ENCODE measurements around the gene WWC2. TPM values are rescaled to one million over a fixed set of nuclear protein-coding genes. Genes with fewer than 3 reads are reported as not detected.
A peak's percentile ranks its signal among the peaks of the same experiment; 100 is the strongest.

The WWC2 gene
- 10 to 100 TPM; 28.2 to 38.5 (median 37.0) TPM for total RNA-seq

DNA sequence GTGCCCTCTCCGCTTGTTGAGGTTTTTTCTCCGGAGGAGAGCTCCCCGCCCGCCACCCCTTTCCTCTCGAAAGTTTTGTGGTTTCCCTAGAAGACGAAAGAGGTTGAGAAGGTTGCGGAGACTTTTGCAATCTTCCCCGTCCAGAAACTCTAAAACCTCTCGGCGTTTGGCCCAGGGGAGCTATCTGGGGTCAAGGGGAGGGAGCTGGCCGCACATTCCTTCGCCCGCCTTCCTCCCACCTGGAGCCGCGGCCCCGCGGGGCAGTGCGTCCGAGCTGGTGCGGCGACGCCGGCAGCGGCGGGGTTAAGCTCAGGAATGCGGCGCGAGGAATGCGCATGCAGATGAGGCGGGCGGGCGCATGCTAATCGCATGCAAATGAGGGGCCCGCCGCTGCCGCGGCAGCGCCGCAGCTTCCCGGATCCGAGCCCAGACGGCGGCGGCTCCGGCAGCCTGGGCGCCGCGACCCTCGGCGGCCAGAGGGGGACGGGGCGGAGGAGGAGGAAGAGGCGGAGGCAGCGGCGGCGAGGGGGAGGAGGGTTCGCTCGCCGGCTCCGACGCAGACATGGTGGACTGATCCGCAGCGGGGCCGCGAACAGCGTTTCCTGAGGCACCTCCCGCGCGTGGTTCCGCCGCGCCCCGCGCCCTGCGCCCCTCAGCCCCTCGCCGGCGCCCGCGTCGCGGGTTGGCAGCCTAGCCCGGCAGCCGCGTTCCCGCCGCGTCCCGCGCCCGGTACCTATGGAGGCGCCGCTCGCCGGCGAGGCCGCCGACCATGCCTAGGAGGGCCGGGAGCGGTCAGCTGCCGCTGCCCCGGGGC lies at the start of gene WWC2:
WWC2 (plus strand) TSS at position 535 of the 814 bp plus-strand sequence; CDS start at position 770, 235 bp downstream.
- TF ChIP-seq POLR2AphosphoS5 (IDR thresholded peaks at IDR 0.05) (peak; percentile 71 to 85), POLR2A (IDR thresholded peaks at IDR 0.05; ENCODE audit: low read depth) (peak; percentile 40)
- TF ChIP-seq, protein P1, sequence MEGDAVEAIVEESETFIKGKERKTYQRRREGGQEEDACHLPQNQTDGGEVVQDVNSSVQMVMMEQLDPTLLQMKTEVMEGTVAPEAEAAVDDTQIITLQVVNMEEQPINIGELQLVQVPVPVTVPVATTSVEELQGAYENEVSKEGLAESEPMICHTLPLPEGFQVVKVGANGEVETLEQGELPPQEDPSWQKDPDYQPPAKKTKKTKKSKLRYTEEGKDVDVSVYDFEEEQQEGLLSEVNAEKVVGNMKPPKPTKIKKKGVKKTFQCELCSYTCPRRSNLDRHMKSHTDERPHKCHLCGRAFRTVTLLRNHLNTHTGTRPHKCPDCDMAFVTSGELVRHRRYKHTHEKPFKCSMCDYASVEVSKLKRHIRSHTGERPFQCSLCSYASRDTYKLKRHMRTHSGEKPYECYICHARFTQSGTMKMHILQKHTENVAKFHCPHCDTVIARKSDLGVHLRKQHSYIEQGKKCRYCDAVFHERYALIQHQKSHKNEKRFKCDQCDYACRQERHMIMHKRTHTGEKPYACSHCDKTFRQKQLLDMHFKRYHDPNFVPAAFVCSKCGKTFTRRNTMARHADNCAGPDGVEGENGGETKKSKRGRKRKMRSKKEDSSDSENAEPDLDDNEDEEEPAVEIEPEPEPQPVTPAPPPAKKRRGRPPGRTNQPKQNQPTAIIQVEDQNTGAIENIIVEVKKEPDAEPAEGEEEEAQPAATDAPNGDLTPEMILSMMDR (IDR thresholded peaks at IDR 0.05) = no peak
- peaks cover 20 to 40% (median 36%) of the 10 kb centered on the region in 4 donors for H3K4me1 ChIP-seq
- H3K36me3 ChIP-seq = no peaks in the 10 kb centered on the region
- peak within 1 kb of the TSS; percentile 72 to 93 (median 78) for H3K4me3 ChIP-seq
- intact Hi-C loops (cut with DNase I) = no loop called here
- peak within 1 kb of the TSS; percentile 89 to 99 (median 98) for H3K27ac ChIP-seq (replicated peaks in 1 of 4)
- no peaks in the 10 kb centered on the region for H3K27me3 ChIP-seq
- peak; percentile 95 for DNase-seq (ENCODE audit: extremely low spot score)
- under 1% methylated on average over 31 of the region's 102 CpGs for WGBS
- H3K9me3 ChIP-seq = no peaks in the 10 kb centered on the region

DNA sequence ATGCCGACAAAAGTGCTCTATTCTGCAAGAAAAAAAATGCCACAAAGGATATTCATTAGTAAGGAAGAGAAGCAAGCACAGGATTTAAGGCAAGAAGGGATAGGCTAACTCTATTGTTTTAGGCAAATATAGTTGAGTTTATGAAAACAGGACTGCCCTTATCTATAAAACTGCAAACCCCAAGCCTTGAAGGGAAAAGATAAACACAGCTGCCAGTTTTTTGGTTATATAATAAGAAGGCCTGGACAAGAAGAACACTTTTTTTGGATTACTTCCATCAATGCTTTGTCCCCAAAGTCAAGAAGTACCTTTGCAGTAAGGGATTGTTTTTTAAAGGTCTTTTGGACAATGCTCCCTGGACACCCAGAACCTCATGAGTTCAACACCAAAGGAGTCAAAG lies 45.4 kb upstream of the WWC2 start:
- H3K4me1 ChIP-seq = no peaks in the 10 kb centered on the region
- TF ChIP-seq, protein P1 (IDR thresholded peaks at IDR 0.05) = no peak
- TF ChIP-seq POLR2AphosphoS5 (IDR thresholded peaks at IDR 0.05) (no peak), POLR2A (IDR thresholded peaks at IDR 0.05; ENCODE audit: low read depth) (no peak), EP300 (IDR thresholded peaks at IDR 0.05) (no peak)
- intact Hi-C loops (cut with DNase I) = no loop called here

DNA sequence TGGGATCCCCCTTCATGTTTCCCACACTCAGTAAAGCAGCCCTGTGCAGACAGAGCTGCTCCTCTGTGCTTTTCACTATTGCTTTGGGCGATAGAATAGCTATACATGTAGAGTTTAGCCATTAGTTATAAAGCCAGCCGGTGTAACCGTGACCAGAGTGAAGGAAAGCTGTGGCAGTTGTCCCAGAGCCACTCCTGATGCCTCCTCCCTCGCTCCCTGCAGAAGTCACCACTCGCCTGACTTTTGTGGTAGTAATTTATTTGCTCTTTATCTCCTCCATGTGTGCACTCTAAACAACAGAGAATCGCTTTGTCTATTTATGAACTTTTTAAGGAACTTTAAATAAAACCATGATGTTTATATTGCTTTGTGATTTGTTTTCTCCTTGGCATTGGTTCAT lies 41.8 kb upstream of the WWC2 start:
- Histone ChIP-seq H3K36me3 (no peaks in the 10 kb centered on the region), H3K4me3 (no peak overlapping the region), H3K4me1 (no peaks in the 10 kb centered on the region), H3K27me3 (no peaks in the 10 kb centered on the region), H3K9me3 (peaks cover 0 to 11% (median 8%) of the 10 kb centered on the region in 4 donors), H3K27ac (replicated peaks in 1 of 4) (no peak overlapping the region)
- no peak for TF ChIP-seq POLR2A (IDR thresholded peaks at IDR 0.05; ENCODE audit: low read depth)
- no peak for TF ChIP-seq EP300 (IDR thresholded peaks at IDR 0.05)
- no peak for TF ChIP-seq POLR2AphosphoS5 (IDR thresholded peaks at IDR 0.05)
- WGBS = 66% methylated on average over 6 of the region's 6 CpGs
- DNase-seq (ENCODE audit: extremely low spot score) = no peak
- intact Hi-C loops (cut with DNase I) = no loop called here

More for the DNA sequence above, 45.4 kb upstream of the WWC2 start:
- no peak overlapping the region for H3K27ac ChIP-seq (replicated peaks in 1 of 4)
- H3K9me3 ChIP-seq = peaks cover 0 to 15% (median 5%) of the 10 kb centered on the region in 4 donors
- H3K4me3 ChIP-seq = no peak overlapping the region
- H3K36me3 ChIP-seq = no peaks in the 10 kb centered on the region
- 82% methylated on average over 1 of the region's 1 CpG for WGBS
- no peaks in the 10 kb centered on the region for H3K27me3 ChIP-seq
- no peak for DNase-seq (ENCODE audit: extremely low spot score)

DNA sequence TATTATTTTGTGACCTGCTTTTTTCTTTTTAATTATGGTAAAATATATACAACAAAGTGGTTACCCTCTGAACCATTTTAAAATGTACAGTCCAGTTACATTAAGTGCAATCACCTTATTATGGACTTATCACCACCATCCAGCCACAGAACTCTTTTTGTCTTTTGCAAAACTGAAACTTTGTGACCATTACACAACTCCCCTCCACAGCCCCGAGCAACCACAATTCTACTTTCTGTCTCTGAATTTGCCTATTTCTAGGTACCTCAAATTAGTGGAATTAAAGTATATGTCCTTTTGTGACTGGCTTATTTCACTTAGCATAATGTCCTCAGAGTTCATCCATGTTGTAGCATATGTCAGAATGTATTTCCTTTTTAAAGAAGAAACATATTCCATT lies 39.3 kb upstream of the WWC2 start:
- H3K9me3 ChIP-seq = peaks cover 0 to 7% (median 0%) of the 10 kb centered on the region in 4 donors
- 100% methylated on average over 1 of the region's 1 CpG for WGBS
- TF ChIP-seq POLR2A (IDR thresholded peaks at IDR 0.05; ENCODE audit: low read depth) (no peak), POLR2AphosphoS5 (IDR thresholded peaks at IDR 0.05) (no peak), EP300 (IDR thresholded peaks at IDR 0.05) (no peak)
- TF ChIP-seq, protein P1 (IDR thresholded peaks at IDR 0.05) = no peak
- DNase-seq (ENCODE audit: extremely low spot score) = no peak
- H3K27me3 ChIP-seq = no peaks in the 10 kb centered on the region
- H3K36me3 ChIP-seq = no peaks in the 10 kb centered on the region
- no peaks in the 10 kb centered on the region for H3K4me1 ChIP-seq
- no peak overlapping the region for H3K4me3 ChIP-seq
- intact Hi-C loops (cut with DNase I) = no loop called here
- H3K27ac ChIP-seq (replicated peaks in 1 of 4) = no peak overlapping the region

DNA sequence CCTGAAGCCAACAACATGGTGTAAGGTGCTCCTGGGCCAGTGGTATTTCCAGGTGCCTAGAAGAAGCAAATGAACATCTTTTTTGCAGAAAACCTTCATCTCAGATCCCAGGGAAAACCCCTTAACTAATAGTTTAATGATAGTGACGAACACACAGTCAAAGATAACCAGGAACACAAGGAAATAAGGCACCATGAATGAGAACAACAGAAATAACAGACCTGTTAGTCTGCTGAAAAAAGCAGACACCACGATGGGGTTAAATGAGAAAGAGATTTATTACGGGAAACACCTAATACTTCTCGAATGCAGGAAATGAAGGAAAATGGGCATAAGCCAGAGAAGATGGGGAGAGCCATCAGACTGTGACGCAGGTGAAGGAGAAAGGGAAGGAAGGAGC lies 30.6 kb upstream of the WWC2 start:
- Histone ChIP-seq H3K9me3 (peaks cover 0 to 11% (median 4%) of the 10 kb centered on the region in 4 donors), H3K27me3 (no peaks in the 10 kb centered on the region), H3K27ac (replicated peaks in 1 of 4) (no peak overlapping the region), H3K4me1 (peaks cover 0 to 3% (median 0%) of the 10 kb centered on the region in 4 donors), H3K36me3 (no peaks in the 10 kb centered on the region), H3K4me3 (no peak overlapping the region)
- WGBS = 84% methylated on average over 5 of the region's 5 CpGs
- DNase-seq (ENCODE audit: extremely low spot score) = no peak
- no peak for TF ChIP-seq POLR2A (IDR thresholded peaks at IDR 0.05; ENCODE audit: low read depth)
- no peak for TF ChIP-seq EP300 (IDR thresholded peaks at IDR 0.05)
- no peak for TF ChIP-seq POLR2AphosphoS5 (IDR thresholded peaks at IDR 0.05)
- TF ChIP-seq, protein P1 (IDR thresholded peaks at IDR 0.05) = no peak
- intact Hi-C loops (cut with DNase I) = no loop called here

All from esophagus muscularis mucosa (tissue), 4 donors.